Spleen (tissue), 11 donors: ENCODE data around the gene USP6. TPM values are rescaled to one million over a fixed set of nuclear protein-coding genes. Genes with fewer than 3 reads are reported as not detected.
A peak's percentile ranks its signal among the peaks of the same experiment; 100 is the strongest.

Experiments
- DNase-seq: peaks from one replicate; pipeline ENCODE4 v3.0.0-alpha.2; 2020
- H3K27ac ChIP-seq, 8 donors: fragments of 200-600 bp; sonication (generic) in 7 of 8; 1 replicate in 4 of 8; 2 replicates in 4 of 8; pipeline versions ENCODE4 v1.5.0 to v1.8.0; 2016 to 2021; ENCODE audit warnings: inconsistent platforms in 4 of 8, mild to moderate bottlenecking in 4 of 8, moderate library complexity in 1 of 8
- H3K27me3 ChIP-seq, 7 donors: fragments of 200-600 bp; sonication (generic) in 6 of 7; replicated peaks in 1 of 7; 1 replicate in 4 of 7; 2 replicates in 3 of 7; pipeline versions ENCODE4 v1.5.0 to v1.8.0; 2016 to 2021; ENCODE audit warnings: inconsistent platforms in 3 of 7, mild to moderate bottlenecking in 1 of 7
- H3K36me3 ChIP-seq, 6 donors: fragments of 200-600 bp; sonication (generic) in 5 of 6; 1 replicate in 4 of 6; 2 replicates in 2 of 6; pipeline versions ENCODE4 v1.5.0 to v1.8.0; 2016 to 2021; ENCODE audit warnings: inconsistent platforms in 2 of 6
- H3K4me1 ChIP-seq, 6 donors: fragments of 200-600 bp; sonication (generic) in 5 of 6; 1 replicate in 3 of 6; 2 replicates in 3 of 6; pipeline versions ENCODE4 v1.5.0 to v1.8.0; 2016 to 2021; ENCODE audit warnings: inconsistent platforms in 3 of 6
- H3K4me3 ChIP-seq, 8 donors: fragments of 200-600 bp; sonication (generic) in 7 of 8; 1 replicate in 4 of 8; 2 replicates in 4 of 8; pipeline versions ENCODE4 v1.5.0 to v1.8.0; 2016 to 2021; ENCODE audit warnings: inconsistent platforms in 4 of 8, mild to moderate bottlenecking in 4 of 8, moderate library complexity in 2 of 8
- H3K9me3 ChIP-seq, 8 donors: fragments of 200-600 bp; sonication (generic) in 7 of 8; 1 replicate in 4 of 8; 2 replicates in 4 of 8; pipeline versions ENCODE4 v1.5.0 to v1.8.0; 2016 to 2021; ENCODE audit warnings: inconsistent platforms in 4 of 8
- POLR2A ChIP-seq, 3 donors: fragments of 450-650 bp; IDR thresholded peaks; one replicate each; pipeline ENCODE4 v1.5.1; 2017; ENCODE audit warnings: antibody characterized with exemption in 3 of 3, mild to moderate bottlenecking in 1 of 3
- POLR2AphosphoS5 ChIP-seq, 3 donors: sonication (generic); formaldehyde crosslinking; IDR thresholded peaks; one replicate each; pipeline ENCODE4 v1.5.1; 2017; ENCODE audit warnings: antibody characterized with exemption in 3 of 3
- WGBS, 5 donors: extraction: QIAGEN DNeasy Blood & Tissue Kit in 3 of 5; methylation state at CpG; one replicate each; pipeline versions ENCODE4 v1.1.5 to v1.1.7; 2013 to 2018; 5-methylcytosine and 5-hydroxymethylcytosine counted together
- intact Hi-C: fragments of 100-400 bp; cut with DNase I; formaldehyde crosslinking; loops from one replicate; pipeline ENCODE4 v1.15.0; 2023; ENCODE audit warnings: low total_unique reads
- polyA plus RNA-seq, 3 donors: library from polyadenylated mRNA; stranded (reverse); fragments of 200-250 nt; gene quantifications; one replicate each; pipeline ENCODE4 v1.2.1, GENCODE V29; 2013
- total RNA-seq, 7 donors: library from RNA; depleted of rRNA in 3 of 7; stranded (reverse); fragments of >200 nt in 3 of 7; fragmentation: NEBNext Ultra II Directional in 4 of 7; extraction: Animal tissue kit (Norgen Biotek cat#: 25700) in 4 of 7; gene quantifications; one replicate each; pipeline versions ENCODE4 v1.1.0 to v1.2.1, GENCODE V29; 2016 to 2021
- TF ChIP-seq, protein P1 (sequence below), 11 experiments: fragments of 200-600 bp in 7 of 11; fragments of 450-650 bp in 4 of 11; sonication (generic) in 4 of 11; IDR thresholded peaks in 8 of 11; conservative IDR thresholded peaks in 3 of 11; 1 replicate in 7 of 11; 2 replicates in 4 of 11; pipeline versions ENCODE4 v1.4.0 to v1.8.0; 2016 to 2021; ENCODE audit warnings: antibody characterized with exemption in 11 of 11, inconsistent platforms in 4 of 11, mild to moderate bottlenecking in 1 of 11
- donor health status: healthy with polysubstance abuse.
- donor health status: DM: no; HTN: no; CAD: no; lungs with moderate emphysema.
- donor health status: DM: no; HTN: no; CAD: no.
- donor health status: Bipolar disorder and iron deficiency.
- donor health status: healthy.
- donor health status: DM: no; HTN: no; CAD: no.
- donor health status: DM: yes; HTN: yes; CAD: no.

Gene USP6
- total and polyA plus RNA-seq, 10 donors: 0.03 to 0.37 (median 0.13) TPM; not detected in 1

DNA sequence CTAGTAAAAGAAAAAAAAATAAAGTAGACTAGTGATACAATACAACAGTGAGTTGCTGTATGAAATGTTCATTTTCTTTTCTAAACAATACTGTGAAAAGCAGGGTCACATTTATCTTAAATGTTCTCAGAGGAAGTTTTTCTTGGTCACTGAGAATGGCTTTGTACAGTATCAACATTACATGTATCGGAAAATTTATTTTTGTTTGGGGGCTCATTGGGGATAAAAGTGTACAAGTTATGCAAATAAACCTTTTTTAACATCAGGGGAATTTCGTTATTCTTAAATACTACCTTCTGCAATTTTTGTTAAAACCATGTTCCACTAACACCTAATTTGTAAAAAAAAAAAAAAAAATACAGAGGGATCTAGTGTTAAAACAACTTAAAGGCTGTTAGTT lies 84.5 kb downstream of the USP6 start:
- WGBS, 5 donors: 34 to 69% (median 54%) methylated on average over 2 of the region's 2 CpGs
- intact Hi-C loops: loop anchor here (5.0 kb wide), 1 partner anchor 37 kb away; no protein-coding TSS in a partner anchor
- Histone ChIP-seq H3K27ac (peak overlapping the region in 4 of 8 donors; percentile 20 to 86 (median 67)), H3K9me3 (peaks cover 0 to 1% (median 0%) of the 10 kb centered on the region in 8 donors), H3K27me3 (no peaks in the 10 kb centered on the region), H3K36me3 (peaks cover 0 to 9% (median 0%) of the 10 kb centered on the region in 6 donors), H3K4me1 (peaks cover 0 to 44% (median 22%) of the 10 kb centered on the region in 6 donors), H3K4me3 (no peak overlapping the region)
- no peak for TF ChIP-seq POLR2AphosphoS5 (IDR thresholded peaks at IDR 0.05)
- TF ChIP-seq, protein P1, sequence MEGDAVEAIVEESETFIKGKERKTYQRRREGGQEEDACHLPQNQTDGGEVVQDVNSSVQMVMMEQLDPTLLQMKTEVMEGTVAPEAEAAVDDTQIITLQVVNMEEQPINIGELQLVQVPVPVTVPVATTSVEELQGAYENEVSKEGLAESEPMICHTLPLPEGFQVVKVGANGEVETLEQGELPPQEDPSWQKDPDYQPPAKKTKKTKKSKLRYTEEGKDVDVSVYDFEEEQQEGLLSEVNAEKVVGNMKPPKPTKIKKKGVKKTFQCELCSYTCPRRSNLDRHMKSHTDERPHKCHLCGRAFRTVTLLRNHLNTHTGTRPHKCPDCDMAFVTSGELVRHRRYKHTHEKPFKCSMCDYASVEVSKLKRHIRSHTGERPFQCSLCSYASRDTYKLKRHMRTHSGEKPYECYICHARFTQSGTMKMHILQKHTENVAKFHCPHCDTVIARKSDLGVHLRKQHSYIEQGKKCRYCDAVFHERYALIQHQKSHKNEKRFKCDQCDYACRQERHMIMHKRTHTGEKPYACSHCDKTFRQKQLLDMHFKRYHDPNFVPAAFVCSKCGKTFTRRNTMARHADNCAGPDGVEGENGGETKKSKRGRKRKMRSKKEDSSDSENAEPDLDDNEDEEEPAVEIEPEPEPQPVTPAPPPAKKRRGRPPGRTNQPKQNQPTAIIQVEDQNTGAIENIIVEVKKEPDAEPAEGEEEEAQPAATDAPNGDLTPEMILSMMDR (IDR thresholded peaks at IDR 0.05 in 8 of 11, conservative IDR thresholded peaks at IDR 0.05 in 3 of 11): no peak
- TF ChIP-seq POLR2A (IDR thresholded peaks at IDR 0.05): no peak
- DNase-seq: no peak

DNA sequence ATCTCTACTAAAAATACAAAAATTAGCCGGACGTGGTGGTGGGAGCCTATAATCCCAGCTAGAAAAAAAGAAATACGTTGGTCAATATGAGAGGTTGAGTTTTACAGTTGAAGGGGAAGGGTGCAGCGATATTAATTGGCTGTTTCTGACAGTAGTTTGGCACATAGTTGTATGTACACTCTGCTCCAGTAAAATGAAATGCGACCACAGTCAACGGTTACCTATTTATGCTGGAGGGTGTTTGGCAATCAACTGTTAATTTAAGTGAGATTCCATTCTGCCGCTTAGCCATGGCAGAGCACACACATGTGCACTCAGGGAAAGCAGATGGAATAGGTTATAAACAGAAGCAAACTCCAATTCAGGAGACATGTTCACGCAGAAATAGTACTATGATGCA lies 85.2 kb downstream of the USP6 start:
- H3K4me3 ChIP-seq: no peak overlapping the region
- WGBS, 5 donors: 86 to 94% (median 91%) methylated on average over 8 of the region's 8 CpGs
- peak overlapping the region in 3 of 8 donors; percentile 67 to 86 (median 67) for H3K27ac ChIP-seq
- H3K27me3 ChIP-seq: no peaks in the 10 kb centered on the region
- H3K9me3 ChIP-seq: peaks cover 0 to 4% (median 0%) of the 10 kb centered on the region in 8 donors
- no peak for DNase-seq
- H3K4me1 ChIP-seq: peaks cover 0 to 44% (median 22%) of the 10 kb centered on the region in 6 donors
- TF ChIP-seq POLR2A (IDR thresholded peaks at IDR 0.05): no peak
- TF ChIP-seq, protein P1 (IDR thresholded peaks at IDR 0.05 in 8 of 11, conservative IDR thresholded peaks at IDR 0.05 in 3 of 11): no peak
- no peak for TF ChIP-seq POLR2AphosphoS5 (IDR thresholded peaks at IDR 0.05)
- intact Hi-C loops: loop anchor here (5.0 kb wide), 1 partner anchor 36 kb away; no protein-coding TSS in a partner anchor
- peaks cover 0 to 9% (median 0%) of the 10 kb centered on the region in 6 donors for H3K36me3 ChIP-seq

DNA sequence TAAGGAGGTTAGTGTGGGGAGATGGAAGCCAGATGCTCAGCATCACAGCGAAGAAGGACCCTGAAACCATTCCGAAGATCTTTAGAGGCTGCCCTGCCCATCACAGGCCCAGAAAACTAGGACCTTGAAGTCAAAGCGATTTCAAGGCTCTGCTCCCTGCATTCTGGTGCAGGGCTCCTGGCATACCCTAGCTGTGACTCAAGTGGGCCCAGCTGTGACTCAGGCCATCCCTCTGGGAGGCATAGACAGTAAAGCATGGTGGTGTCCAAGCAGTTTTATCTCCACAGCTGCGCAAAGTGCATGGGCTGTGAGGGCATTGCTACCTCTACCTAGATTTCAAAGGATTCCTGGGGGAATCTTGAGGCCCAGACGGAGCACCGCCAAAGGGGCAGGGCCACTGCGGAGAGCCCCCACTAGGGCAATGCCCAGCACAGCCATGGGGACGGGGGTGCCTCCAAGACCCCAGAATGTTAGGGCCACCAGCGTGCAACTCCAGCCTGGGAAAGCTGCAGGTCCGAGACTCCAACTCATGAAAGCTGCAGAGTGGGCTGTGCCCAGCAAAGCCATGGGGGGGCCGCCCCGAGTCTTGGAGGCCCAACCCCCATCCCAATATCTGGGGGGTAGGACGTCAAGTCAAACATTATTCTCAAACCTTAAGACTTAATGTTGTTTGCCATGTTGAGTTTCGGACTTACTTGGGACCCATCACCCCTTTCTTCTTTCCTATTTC lies 87.5 kb downstream of the USP6 start:
- H3K36me3 ChIP-seq: peaks cover 0 to 9% (median 0%) of the 10 kb centered on the region in 6 donors
- H3K27me3 ChIP-seq: no peaks in the 10 kb centered on the region
- H3K4me3 ChIP-seq: no peak overlapping the region
- DNase-seq: no peak
- peak overlapping the region in 1 of 8 donors; percentile 86 for H3K27ac ChIP-seq
- intact Hi-C loops: loop anchor here (5.0 kb wide), 1 partner anchor 34 kb away; no protein-coding TSS in a partner anchor
- H3K4me1 ChIP-seq: peaks cover 0 to 26% (median 7%) of the 10 kb centered on the region in 6 donors
- TF ChIP-seq, protein P1 (IDR thresholded peaks at IDR 0.05 in 8 of 11, conservative IDR thresholded peaks at IDR 0.05 in 3 of 11): no peak
- peak in 1 of 3 donors; percentile 28 for TF ChIP-seq POLR2AphosphoS5 (IDR thresholded peaks at IDR 0.05)
- TF ChIP-seq POLR2A (IDR thresholded peaks at IDR 0.05): no peak
- 92 to 97% (median 95%) methylated on average over 8 to 14 of the region's 14 CpGs for WGBS, 5 donors
- peaks cover 0 to 4% (median 0%) of the 10 kb centered on the region in 8 donors for H3K9me3 ChIP-seq

DNA sequence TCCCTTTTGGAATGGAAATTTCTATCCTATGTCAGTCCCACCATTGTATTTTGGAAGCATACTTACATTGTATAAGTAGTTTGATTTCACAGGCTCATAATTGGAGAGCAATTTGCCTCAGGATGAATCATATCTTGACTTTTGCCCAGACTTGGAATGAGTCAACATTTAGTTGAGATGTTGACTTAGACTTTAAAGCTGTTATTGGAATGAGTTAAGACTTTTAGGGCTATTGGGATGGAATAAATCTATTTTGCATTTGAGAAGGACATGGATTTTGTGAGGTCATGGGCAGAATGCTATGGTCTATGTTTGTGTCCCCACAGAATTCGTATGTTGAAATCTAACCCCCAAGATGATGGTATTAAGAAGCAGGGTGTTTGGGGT lies 88.1 kb downstream of the USP6 start:
- Histone ChIP-seq H3K36me3 (peaks cover 0 to 9% (median 0%) of the 10 kb centered on the region in 6 donors), H3K27me3 (no peaks in the 10 kb centered on the region), H3K4me1 (peaks cover 0 to 20% (median 1%) of the 10 kb centered on the region in 6 donors), H3K27ac (peak overlapping the region in 1 of 8 donors; percentile 86), H3K9me3 (peaks cover 0 to 4% (median 0%) of the 10 kb centered on the region in 8 donors), H3K4me3 (no peak overlapping the region)
- intact Hi-C loops: loop anchor here (5.0 kb wide), 1 partner anchor 33 kb away; no protein-coding TSS in a partner anchor
- TF ChIP-seq POLR2AphosphoS5 (IDR thresholded peaks at IDR 0.05) (no peak), POLR2A (IDR thresholded peaks at IDR 0.05) (no peak)
- TF ChIP-seq, protein P1 (IDR thresholded peaks at IDR 0.05 in 8 of 11, conservative IDR thresholded peaks at IDR 0.05 in 3 of 11): no peak
- WGBS, 5 donors: 71 to 94% (median 89%) methylated on average over 1 of the region's 1 CpG
- no peak for DNase-seq
